HG02588 (cell line): ENCODE results near the gene IGFBPL1.
"Not testable (repeated sequence)": the region's sequence is repeated elsewhere in the genome, so short reads cannot be mapped to it uniquely, and the experiment has no call there.

Source experiments
- ATAC-seq: cut with Tn5 transposase; IDR thresholded peaks from one replicate; pipeline ENCODE4 v1.9.1; 2021; ENCODE audit warnings: mild to moderate bottlenecking, moderate library complexity; ENCODE audit not compliant: unreplicated experiment

The IGFBPL1 gene

GRCh38 chr9:38380872-38381534, 43.3 kb downstream of the IGFBPL1 start:
- ATAC-seq = no peak

- ATAC-seq = no peak
Measured at GRCh38 chr9:38380230-38380871, 43.9 kb downstream of the IGFBPL1 start.

- ATAC-seq = not testable (repeated sequence)
Measured at GRCh38 chr9:38377336-38378083, 46.7 kb downstream of the IGFBPL1 start.

GRCh38 chr9:38376021-38376670, 48.1 kb downstream of the IGFBPL1 start:
- no peak for ATAC-seq

GRCh38 chr9:38375572-38375963, 48.7 kb downstream of the IGFBPL1 start:
- no peak for ATAC-seq

GRCh38 chr9:38374847-38375571, 49.2 kb downstream of the IGFBPL1 start:
- ATAC-seq = no peak

GRCh38 chr9:38373679-38374078, 50.6 kb downstream of the IGFBPL1 start:
- no peak for ATAC-seq

- ATAC-seq = no peak
Measured at GRCh38 chr9:38372762-38373619, 51.3 kb downstream of the IGFBPL1 start.

- no peak for ATAC-seq
Measured at GRCh38 chr9:38371495-38371894, 52.8 kb downstream of the IGFBPL1 start.

GRCh38 chr9:38370176-38370575, 54.1 kb downstream of the IGFBPL1 start:
- no peak for ATAC-seq

- ATAC-seq = no peak
Measured at GRCh38 chr9:38368731-38369130, 55.5 kb downstream of the IGFBPL1 start.

GRCh38 chr9:38367898-38368297, 56.4 kb downstream of the IGFBPL1 start:
- no peak for ATAC-seq

GRCh38 chr9:38363589-38363925, 60.7 kb downstream of the IGFBPL1 start:
- no peak for ATAC-seq

- ATAC-seq = no peak
Measured at GRCh38 chr9:38362852-38363588, 61.2 kb downstream of the IGFBPL1 start.

GRCh38 chr9:38361473-38361850, 62.8 kb downstream of the IGFBPL1 start:
- ATAC-seq = no peak

- ATAC-seq = no peak
Measured at GRCh38 chr9:38360839-38361472, 63.3 kb downstream of the IGFBPL1 start.

GRCh38 chr9:38359689-38360385, 64.4 kb downstream of the IGFBPL1 start:
- no peak for ATAC-seq

GRCh38 chr9:38359297-38359653, 65.0 kb downstream of the IGFBPL1 start:
- no peak for ATAC-seq
